Activated T-helper 2 cell treated with anti-CD3 and anti-CD28 coated beads, Interferon-gamma antibody, Interleukin-2, Interleukin-4, amounts not matched to agents 10 μg/mL and 5 μg/mL and 100 μg/mL, durations not matched to agents 14 hours and 24 hours and 36 hours (primary cell): ENCODE results near the gene ACLY. TPM values are rescaled to one million over a fixed set of nuclear protein-coding genes. Genes with fewer than 3 reads are reported as not detected.
A peak's percentile ranks its signal among the peaks of the same experiment; 100 is the strongest.

Experiments used
- DNase-seq: peaks from one replicate; pipeline ENCODE4 v3.0.0; 2021; ENCODE audit warnings: low spot score
- H3K27ac Mint-ChIP-seq: one replicate; pipeline ENCODE4 v1.8.0; 2021; ENCODE audit warnings: mixed read lengths
- H3K27me3 Mint-ChIP-seq: one replicate; pipeline ENCODE4 v1.8.0; 2021; ENCODE audit warnings: low read depth, mixed read lengths
- H3K36me3 Mint-ChIP-seq: one replicate; pipeline ENCODE4 v1.8.0; 2021; ENCODE audit warnings: low read depth, mixed read lengths
- H3K4me1 Mint-ChIP-seq: one replicate; pipeline ENCODE4 v1.8.0; 2021; ENCODE audit warnings: low read depth, mixed read lengths
- H3K4me3 Mint-ChIP-seq: one replicate; pipeline ENCODE4 v1.8.0; 2021; ENCODE audit warnings: low read depth, mild to moderate bottlenecking, moderate library complexity, mixed read lengths
- H3K9me3 Mint-ChIP-seq: one replicate; pipeline ENCODE4 v1.8.0; 2021; ENCODE audit warnings: mixed read lengths
- intact Hi-C: fragments of 100-400 bp; cut with micrococcal nuclease; formaldehyde crosslinking; loops from one replicate; pipeline ENCODE4 v1.15.1; 2023
- total RNA-seq: library from RNA; stranded (reverse); gene quantifications from 2 replicates; pipeline ENCODE4 v1.2.3, GENCODE V29; 2022

Gene ACLY
- total RNA-seq, 1 donor from 2014 or later: 223 TPM

DNA sequence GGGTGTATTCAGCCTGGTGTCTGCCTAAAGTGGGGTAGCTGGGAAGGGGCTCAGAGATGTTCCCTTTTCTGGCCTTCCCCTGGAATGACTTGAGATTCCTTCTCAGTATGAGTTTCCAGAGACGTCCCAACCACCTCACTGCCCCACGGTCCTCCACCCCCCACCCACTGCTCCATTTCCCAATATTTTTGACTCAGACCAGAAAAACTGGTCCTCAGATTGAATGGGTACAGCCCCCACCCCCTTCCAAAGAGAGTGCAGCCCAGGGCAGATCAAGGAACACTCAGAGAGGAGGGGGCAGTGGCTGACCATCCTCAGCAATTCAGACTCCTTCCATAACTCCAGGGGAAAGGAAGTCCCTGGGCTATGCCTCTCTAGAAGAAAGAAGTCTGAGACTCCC, 3.2 kb downstream of the ACLY start:
- Mint-ChIP-seq H3K4me1 (peaks cover 42% of the 10 kb centered on the region), H3K4me3 (peak overlapping the region; percentile 56), H3K27ac (peak overlapping the region; percentile 6), H3K27me3 (no peaks in the 10 kb centered on the region), H3K9me3 (no peaks in the 10 kb centered on the region), H3K36me3 (peaks cover 52% of the 10 kb centered on the region)
- DNase-seq: no peak
- intact Hi-C loops: no loop called here

GRCh38 chr17:41915020-41915419, 3.7 kb downstream of the ACLY start:
- Mint-ChIP-seq H3K36me3 (peaks cover 58% of the 10 kb centered on the region), H3K27ac (peak overlapping the region; percentile 58), H3K4me1 (peaks cover 40% of the 10 kb centered on the region), H3K27me3 (no peaks in the 10 kb centered on the region), H3K4me3 (no peak overlapping the region), H3K9me3 (no peaks in the 10 kb centered on the region)
- DNase-seq: no peak
- intact Hi-C loops: no loop called here

DNA sequence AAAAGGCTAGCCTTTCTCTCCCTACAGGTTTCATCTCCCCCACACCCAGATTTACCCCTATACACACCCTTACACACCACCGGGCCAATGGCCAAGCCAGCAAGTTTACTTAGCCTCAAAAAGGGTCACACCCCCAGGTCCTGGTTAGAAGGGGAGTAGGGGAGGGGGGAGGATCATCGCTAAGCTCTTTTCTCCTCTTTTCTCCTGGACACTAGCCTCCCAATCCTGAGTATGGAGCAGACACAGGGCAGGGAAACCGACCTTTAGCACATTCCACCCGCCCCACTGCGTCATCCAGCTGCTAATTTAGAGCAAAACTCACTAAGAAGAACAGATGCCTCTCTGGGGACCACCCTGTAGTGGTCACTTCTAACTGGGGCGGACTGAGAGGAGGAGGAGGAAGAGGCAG, 4.4 kb downstream of the ACLY start:
- Mint-ChIP-seq H3K4me3 (no peak overlapping the region), H3K27ac (no peak overlapping the region), H3K9me3 (no peaks in the 10 kb centered on the region), H3K27me3 (no peaks in the 10 kb centered on the region), H3K36me3 (peaks cover 64% of the 10 kb centered on the region), H3K4me1 (peaks cover 37% of the 10 kb centered on the region)
- DNase-seq: no peak
- intact Hi-C loops: no loop called here

GRCh38 chr17:41913798-41914197, 5.0 kb downstream of the ACLY start:
- intact Hi-C loops: no loop called here
- Mint-ChIP-seq H3K27ac (no peak overlapping the region), H3K36me3 (peaks cover 69% of the 10 kb centered on the region), H3K4me3 (no peak overlapping the region), H3K9me3 (no peaks in the 10 kb centered on the region), H3K27me3 (no peaks in the 10 kb centered on the region), H3K4me1 (peaks cover 36% of the 10 kb centered on the region)
- DNase-seq: no peak

DNA sequence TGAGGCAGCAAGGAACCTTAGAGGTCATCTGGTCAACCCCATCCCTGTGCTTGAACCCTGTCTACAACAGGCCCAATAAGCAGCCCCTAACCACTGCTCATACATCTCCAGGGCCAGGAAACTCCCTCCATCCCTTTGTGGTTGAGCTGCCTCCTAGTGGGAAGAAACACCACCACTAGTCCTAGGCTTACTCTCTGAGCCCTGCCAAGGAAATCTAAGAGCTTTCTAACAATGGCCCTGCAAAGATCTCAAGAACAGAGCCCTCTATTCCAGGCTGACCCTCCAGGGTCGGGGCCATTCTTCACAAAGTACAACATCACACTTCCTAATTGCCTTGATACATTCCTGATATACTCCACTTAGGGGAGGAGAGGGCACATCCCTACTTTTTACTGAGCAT, 5.8 kb downstream of the ACLY start:
- peaks cover 76% of the 10 kb centered on the region for H3K36me3 Mint-ChIP-seq

DNA sequence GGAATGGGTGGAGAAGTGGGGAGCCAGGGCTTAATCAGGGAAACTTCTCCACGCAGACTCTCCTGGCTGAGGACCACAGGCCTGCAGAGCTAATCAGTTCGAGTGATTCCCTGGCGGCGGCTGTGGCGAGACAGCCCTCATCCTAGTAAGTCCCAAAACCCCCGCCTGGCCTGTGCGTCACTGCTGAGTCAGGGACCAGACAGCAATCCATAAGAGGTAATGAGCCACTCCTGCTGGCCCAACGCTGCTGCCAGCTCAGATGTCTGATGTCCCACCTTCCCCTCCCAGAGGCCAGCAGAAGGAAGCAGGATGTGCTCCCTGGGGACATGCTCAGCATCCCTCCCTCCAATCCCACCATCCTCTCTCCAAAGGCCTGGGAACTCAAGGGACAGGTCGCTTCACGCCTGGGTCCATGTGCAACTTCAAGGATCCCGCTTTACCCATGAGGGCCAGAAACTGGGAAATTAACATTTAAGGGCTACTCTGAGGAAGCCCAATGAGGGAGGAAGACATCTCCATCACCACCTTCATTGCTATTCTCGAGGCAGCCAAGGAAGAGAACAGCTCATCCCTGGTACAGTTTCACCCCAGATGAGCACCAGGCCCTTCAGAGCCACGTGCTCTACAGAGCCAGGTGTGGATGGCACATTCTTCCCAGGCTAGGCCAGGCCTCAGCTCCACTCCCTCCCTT, 7.9 kb downstream of the ACLY start:
- peaks cover 81% of the 10 kb centered on the region for H3K36me3 Mint-ChIP-seq
- no peak overlapping the region for H3K4me3 Mint-ChIP-seq
- no peaks in the 10 kb centered on the region for H3K9me3 Mint-ChIP-seq
- peaks cover 24% of the 10 kb centered on the region for H3K4me1 Mint-ChIP-seq
- intact Hi-C loops: no loop called here
- no peak overlapping the region for H3K27ac Mint-ChIP-seq
- DNase-seq: no peak
- no peaks in the 10 kb centered on the region for H3K27me3 Mint-ChIP-seq

More for the DNA sequence above, 5.8 kb downstream of the ACLY start:
- no peaks in the 10 kb centered on the region for H3K27me3 Mint-ChIP-seq
- H3K4me1 Mint-ChIP-seq: peaks cover 36% of the 10 kb centered on the region
- no peak for DNase-seq
- H3K9me3 Mint-ChIP-seq: no peaks in the 10 kb centered on the region
- H3K27ac Mint-ChIP-seq: no peak overlapping the region
- no peak overlapping the region for H3K4me3 Mint-ChIP-seq
- intact Hi-C loops: no loop called here

DNA sequence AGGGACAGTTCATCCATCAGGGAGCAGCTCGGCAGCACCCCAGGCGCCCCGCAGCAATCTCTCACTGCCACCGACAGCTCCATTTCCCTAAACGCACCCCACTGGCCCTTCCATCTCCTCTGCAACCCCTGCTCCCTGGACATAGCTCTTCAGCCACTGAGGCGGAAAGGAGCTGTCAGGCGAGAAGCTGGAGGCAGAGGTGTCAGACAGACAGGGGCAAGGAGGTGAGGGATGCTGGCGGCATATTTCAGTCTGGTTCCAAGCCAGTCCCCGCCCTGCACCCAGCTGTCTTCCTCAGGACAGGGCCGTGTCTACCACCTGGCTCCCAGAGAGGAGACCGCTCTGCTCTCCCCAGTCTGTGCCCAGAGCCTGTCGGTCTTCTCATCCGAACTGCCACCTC, 9.7 kb downstream of the ACLY start:
- Mint-ChIP-seq H3K9me3 (no peaks in the 10 kb centered on the region), H3K36me3 (peaks cover 83% of the 10 kb centered on the region)
- intact Hi-C loops: no loop called here

DNA sequence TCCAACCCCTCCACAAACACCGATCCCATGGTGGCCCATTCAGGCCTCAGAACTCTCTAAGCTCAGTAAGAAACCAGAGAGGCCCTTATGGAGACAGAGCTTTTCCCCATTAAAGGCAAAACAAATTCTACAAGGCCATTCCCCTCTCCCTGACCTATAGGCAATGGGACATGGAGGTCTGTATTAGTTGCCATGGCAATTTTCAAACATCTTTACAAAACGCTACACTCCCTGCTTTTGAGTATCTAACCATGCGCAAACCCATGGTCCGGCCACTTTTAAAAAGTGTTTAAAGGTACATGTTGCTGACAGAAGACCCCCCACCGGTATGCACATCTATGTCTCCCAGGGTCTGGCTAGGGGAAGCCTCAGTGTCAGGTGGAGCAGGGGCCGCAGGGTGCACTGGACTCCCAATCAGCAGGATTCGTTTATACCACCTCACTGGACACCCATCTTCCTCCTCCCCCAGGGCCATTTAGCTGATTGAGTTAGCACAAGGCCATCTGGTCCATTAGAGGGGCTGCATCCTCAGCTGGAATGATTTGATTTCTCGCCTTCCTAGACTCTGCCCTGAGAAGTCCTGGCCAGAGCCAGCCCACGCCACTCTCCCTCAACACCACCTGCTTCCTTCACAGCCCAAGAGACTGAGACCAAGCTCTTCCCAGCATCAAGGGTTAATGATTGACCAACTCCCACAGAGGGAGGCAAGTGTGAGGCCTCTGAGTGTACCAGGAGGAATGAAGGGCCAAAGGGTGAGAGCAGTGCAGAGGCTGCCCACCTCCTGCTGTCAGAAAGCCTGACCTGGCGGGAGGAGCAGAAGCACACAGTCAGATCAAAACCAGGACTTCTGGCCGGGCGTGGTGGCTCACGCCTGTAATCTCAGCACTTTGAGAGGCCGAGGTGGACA, 10.9 kb downstream of the ACLY start:
- Mint-ChIP-seq H3K4me3 (no peak overlapping the region), H3K4me1 (peaks cover 3% of the 10 kb centered on the region), H3K27ac (no peak overlapping the region), H3K36me3 (peaks cover 84% of the 10 kb centered on the region), H3K9me3 (no peaks in the 10 kb centered on the region), H3K27me3 (no peaks in the 10 kb centered on the region)
- no peak for DNase-seq
- intact Hi-C loops: no loop called here

More for the DNA sequence above, 9.7 kb downstream of the ACLY start:
- Mint-ChIP-seq H3K4me3 (no peak overlapping the region), H3K27me3 (no peaks in the 10 kb centered on the region), H3K27ac (no peak overlapping the region), H3K4me1 (peaks cover 10% of the 10 kb centered on the region)
- no peak for DNase-seq

DNA sequence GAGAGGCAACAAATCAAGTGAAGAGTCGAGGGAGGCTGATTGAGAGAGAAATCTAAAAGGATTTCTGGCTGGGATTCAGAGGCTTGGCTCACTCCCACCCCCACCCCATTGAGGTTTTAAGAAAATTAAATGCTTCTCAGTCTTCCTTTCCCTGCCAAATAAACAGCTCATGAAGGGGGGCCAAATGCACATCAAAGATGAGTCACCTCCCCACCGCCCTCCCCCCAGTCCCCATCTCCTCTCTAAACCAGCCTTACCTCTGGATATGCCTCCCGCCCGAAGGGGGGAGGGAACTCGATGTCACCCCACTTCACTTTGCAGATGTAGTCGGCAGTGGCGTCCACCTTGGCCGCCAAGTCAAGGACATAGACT, 11.6 kb downstream of the ACLY start:
- Mint-ChIP-seq H3K36me3 (peaks cover 79% of the 10 kb centered on the region), H3K27me3 (no peaks in the 10 kb centered on the region), H3K27ac (no peak overlapping the region), H3K4me1 (no peaks in the 10 kb centered on the region), H3K4me3 (no peak overlapping the region), H3K9me3 (no peaks in the 10 kb centered on the region)
- intact Hi-C loops: no loop called here
- no peak for DNase-seq

DNA sequence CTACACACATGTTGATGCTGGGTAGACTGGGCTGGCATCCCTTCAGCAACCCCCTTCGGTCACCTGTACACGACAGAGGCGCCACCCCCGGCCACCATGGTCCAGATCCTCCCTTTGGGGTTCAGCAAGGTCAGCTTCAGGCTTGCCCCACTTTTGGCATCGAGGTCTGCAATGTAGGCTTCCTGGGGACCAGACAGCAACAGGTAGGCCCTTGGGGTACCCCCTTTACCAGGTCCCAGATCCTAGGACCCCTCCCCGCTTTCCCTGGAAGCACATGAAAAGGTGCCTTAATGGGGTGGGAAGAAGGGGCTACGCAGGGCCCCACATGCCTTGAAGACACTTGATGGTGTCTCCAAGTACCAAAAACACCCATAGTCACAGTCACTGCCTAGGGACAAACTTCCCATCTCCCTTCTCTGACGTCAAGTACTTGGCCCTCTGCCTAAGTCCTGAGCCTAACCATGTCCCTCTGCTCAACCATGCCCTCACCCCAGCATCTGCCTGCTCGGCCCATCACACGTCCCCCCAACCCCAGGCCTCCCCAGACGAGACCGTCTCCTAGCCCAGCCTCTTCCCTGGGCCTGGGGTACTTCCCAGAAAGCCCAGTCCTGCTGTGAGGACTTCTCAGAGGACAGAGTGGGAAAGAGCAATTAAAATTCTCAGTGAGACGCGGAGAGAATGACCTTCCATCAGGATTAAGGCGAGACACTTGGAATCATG, 12.1 kb downstream of the ACLY start:
- intact Hi-C loops: no loop called here
- H3K36me3 Mint-ChIP-seq: peaks cover 82% of the 10 kb centered on the region
- H3K4me1 Mint-ChIP-seq: no peaks in the 10 kb centered on the region
- no peaks in the 10 kb centered on the region for H3K9me3 Mint-ChIP-seq
- DNase-seq: no peak
- peak overlapping the region; percentile 21 for H3K27ac Mint-ChIP-seq
- H3K27me3 Mint-ChIP-seq: no peaks in the 10 kb centered on the region
- no peak overlapping the region for H3K4me3 Mint-ChIP-seq

DNA sequence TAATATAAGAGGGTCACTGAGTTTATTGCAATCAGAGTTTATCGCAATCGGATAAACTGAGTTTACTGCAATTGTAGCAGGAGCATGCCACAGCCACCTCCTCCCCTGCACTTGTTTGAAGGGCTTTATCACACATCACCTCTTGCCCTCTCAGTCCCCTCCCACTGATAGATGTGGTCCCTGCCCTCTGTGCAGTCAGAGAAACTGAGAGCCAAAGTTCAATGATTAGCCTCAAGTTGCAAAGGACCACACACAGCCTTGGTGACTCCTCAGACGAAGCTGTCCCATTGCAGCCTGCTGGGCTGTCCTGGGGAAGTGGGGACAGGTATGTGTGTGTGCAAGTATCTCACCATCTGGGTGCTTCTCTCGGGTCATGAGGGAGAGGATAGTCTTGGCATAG, 13.6 kb downstream of the ACLY start:
- H3K4me1 Mint-ChIP-seq: no peaks in the 10 kb centered on the region
- H3K36me3 Mint-ChIP-seq: peaks cover 79% of the 10 kb centered on the region

DNA sequence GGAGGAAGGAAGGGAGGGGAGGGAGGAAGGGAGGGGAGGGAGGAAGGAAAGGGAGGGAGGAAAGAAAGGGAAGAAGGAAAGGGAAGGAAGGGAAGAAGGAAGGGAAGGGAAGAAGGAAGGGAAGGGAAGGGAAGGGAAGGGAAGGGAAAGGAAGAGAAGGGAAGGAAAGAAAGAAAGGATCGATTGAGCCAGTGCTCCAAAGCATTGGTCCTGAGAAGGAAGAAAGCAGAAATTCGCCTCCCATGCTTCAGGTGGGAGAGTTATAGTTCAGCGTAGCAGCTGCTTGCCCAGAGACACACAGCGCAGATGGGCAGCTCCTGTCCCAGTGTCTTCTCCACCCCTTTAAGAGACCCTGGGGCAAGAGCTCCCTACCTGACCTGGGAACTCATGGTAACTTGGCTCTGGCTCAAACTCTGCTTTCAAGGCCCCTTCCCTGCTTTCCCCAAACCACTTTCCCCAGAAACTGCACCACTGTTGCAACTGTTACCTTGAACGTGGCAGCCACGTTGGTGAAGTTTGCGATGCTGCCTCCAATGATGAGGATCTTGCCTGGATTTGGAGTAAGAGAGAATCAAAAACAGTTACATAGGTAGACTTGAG, 14.4 kb downstream of the ACLY start:
- Mint-ChIP-seq H3K9me3 (no peaks in the 10 kb centered on the region), H3K27ac (no peak overlapping the region), H3K4me3 (no peak overlapping the region), H3K4me1 (no peaks in the 10 kb centered on the region), H3K36me3 (peaks cover 74% of the 10 kb centered on the region), H3K27me3 (no peaks in the 10 kb centered on the region)
- DNase-seq: no peak
- intact Hi-C loops: no loop called here

More for the DNA sequence above, 13.6 kb downstream of the ACLY start:
- no peak overlapping the region for H3K4me3 Mint-ChIP-seq
- intact Hi-C loops: no loop called here
- no peaks in the 10 kb centered on the region for H3K9me3 Mint-ChIP-seq
- no peak for DNase-seq
- H3K27me3 Mint-ChIP-seq: no peaks in the 10 kb centered on the region
- H3K27ac Mint-ChIP-seq: no peak overlapping the region
